ENCODE data around the gene PFAS. TPM values are rescaled to one million over a fixed set of nuclear protein-coding genes. Genes with fewer than 3 reads are reported as not detected.
"Not testable (repeated sequence)": the region's sequence is repeated elsewhere in the genome, so short reads cannot be mapped to it uniquely, and the experiment has no call there.

The PFAS gene
- total RNA-seq, result 22.8 TPM

- DNase-seq (ENCODE audit: low spot score in 2 of 2) (peak; percentile 87 to 90), FAIRE-seq (no peak)
Measured at GRCh38 chr17:8248751-8249607, at the start of gene PFAS. Gene PFAS, plus strand, starts transcription at chr17:8249289. Its CDS starts 4,649 bp downstream, at chr17:8253938.

GRCh38 chr17:8204761-8205555 is 44.1 kb upstream of the PFAS start:
- DNase-seq (ENCODE audit: low spot score in 2 of 2) (no peak), FAIRE-seq (no peak)

DNA sequence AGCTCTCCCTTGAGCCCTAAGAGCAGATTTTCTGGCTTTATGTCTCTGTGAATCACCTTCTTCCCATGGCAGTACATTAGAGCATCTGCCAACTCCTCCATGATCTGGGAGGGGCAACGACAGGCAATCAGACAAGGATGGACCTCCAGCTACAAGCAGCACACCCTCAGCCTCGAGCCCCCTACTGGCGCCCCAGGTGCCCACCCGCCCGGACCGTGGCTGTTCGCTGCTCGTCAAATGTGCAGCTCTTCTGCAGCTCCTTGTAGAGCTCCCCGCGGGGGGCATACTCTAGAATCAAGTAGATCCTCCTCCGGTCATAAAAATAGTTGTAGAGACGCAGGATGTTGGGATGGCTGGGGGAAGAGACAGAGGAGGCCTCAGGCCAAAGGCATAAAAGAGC is 42.6 kb upstream of the PFAS start:
- FAIRE-seq (no peak), DNase-seq (ENCODE audit: low spot score in 2 of 2) (no peak)

DNA sequence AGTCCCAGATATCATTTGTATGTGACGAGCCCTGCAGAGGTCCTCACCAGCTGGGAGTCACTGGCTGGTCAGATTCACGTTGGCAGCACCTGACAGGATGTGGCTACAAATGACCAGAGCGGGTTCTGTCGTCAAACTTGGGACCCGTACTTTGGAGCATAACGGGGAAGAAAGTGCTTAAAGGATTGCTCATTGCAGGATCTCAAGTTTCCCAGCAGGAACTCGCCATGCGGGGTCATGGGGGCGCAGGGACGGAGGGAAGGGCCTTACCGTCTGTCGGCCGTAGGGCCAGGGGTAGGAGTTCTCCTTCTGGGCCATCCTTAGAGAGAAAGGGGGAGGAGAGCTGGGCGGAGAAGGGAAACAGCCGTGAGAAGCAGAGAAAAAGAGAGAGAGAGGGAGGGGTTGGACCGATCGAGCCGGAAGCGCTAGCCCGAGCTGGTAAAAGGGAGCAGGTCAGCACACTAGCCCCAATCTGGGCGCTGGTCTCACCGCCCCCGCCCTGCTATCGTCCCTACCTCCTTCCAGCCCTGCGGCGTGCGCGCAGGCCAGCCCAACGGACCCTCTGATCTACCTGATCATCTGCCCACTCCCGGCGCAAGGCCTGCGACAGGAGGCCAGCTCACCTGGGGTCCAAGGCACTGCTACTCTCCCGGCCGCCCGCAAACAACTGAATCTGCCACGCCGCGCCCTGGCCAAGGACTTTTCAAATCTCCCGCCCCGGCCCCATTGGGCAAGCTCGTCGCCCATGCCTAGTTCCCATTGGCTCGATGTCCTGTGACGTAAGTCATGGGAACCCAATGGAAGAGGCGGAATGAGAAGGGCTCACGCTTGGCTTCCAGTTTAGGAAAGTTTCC is 39.0 kb upstream of the PFAS start, which contains the start of gene AURKB:
TSS of gene AURKB (minus strand) at position 669 of the 854 bp plus-strand sequence. CDS start at position 318, 351 bp downstream.
- DNase-seq (ENCODE audit: low spot score in 2 of 2) (peak; percentile 91 to 99), FAIRE-seq (peak; percentile 61)

- DNase-seq (ENCODE audit: low spot score in 2 of 2) (no peak), FAIRE-seq (no peak)
Measured at GRCh38 chr17:8210761-8211458, 38.2 kb upstream of the PFAS start.

- FAIRE-seq (no peak), DNase-seq (ENCODE audit: low spot score in 2 of 2) (no peak)
Measured at GRCh38 chr17:8212312-8213180, 36.5 kb upstream of the PFAS start.

DNA sequence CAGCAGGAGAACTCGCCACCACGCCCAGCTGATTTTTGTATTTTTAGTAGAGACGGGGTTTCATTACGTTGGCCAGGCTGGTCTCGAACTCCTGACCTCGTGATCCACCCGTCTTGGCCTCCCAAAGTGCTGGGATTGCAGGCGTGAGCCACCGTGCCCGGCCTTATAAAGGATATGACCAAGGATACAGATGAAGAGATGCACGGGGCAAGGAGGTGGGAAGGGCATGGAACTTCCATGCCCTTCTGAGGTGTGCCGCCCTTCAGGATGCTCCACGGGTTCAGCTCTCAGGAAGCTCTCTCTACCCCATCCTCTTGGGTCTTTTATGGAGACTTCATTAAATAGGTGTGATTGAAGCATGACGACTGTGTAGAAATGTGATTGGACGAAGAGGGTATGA is 35.1 kb upstream of the PFAS start:
- not testable (repeated sequence) for FAIRE-seq; DNase-seq (ENCODE audit: low spot score in 2 of 2)

DNA sequence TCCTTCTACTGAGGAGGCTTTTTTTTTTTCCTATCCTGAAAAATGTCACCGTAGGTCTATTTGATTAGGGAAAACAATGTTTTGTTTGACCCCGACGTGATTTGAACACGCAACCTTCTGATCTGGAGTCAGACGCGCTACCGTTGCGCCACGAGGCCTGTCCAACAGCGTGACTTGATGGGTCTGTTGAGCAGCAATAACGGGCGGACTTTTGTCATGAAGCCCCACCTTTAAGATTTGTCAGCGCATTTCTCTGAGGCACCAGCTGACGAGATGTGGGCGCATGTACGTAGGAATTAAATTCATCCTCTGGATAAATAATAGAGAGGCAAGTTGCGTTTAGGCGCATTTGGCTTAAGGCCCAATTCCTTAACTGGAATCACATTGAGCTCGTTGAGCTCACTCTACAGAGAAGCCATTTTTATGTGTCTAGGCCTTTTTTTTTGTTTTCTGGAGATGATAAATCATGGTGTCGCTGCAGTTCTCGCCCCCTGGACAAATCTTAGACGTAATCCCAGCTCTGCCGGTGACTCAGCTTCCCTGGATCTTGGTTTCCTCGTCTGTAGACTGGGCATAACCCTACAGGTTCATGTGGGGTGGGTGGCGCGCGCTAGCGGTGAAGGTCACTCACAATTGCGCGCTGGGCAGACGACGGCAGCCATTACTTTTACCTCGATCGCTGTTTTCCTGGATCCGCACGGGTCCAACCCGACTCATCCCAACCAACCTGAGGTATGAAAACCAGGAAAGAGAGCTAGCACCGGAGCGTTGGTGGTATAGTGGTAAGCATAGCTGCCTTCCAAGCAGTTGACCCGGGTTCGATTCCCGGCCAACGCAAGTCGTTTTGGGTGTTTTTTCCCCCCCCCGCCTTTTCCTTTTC is 28.1 kb upstream of the PFAS start:
- DNase-seq (ENCODE audit: low spot score in 2 of 2) (peak; percentile 56 to 69), FAIRE-seq (no peak)

DNA sequence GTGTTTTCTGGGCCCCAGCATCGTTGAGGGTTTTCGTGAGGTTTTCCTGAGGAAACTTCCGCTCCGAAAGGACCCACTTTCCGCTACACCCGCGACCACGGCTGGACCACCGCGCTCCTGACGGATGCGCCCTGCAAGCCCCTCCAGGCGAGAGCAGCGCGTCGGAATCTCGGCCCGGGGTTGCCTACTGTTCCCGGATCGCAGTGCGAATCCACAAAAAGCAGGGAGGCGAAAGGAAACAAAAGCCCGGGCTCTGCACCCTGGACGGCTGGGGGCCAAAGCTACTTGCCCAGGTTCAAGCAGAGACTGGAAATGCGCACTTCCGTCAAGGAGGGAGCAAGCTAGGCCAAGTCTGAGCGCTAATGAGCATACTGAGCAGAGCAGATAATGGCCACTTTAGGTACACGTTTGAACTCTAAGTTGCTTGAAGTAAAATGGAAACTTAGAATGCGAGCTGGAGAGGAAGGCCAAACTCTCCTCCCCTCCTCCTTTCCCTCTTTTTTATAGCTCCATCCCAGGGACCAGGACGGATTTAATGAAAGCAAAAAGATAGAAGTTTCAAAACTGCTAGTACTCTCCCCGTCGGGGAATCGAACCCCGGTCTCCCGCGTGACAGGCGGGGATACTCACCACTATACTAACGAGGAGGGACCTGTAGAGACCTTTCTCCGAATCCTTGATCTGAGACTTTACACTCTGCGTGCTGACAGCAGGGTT is 27.3 kb upstream of the PFAS start:
- DNase-seq (ENCODE audit: low spot score in 2 of 2) (peak; percentile 55 to 64), FAIRE-seq (no peak)

DNA sequence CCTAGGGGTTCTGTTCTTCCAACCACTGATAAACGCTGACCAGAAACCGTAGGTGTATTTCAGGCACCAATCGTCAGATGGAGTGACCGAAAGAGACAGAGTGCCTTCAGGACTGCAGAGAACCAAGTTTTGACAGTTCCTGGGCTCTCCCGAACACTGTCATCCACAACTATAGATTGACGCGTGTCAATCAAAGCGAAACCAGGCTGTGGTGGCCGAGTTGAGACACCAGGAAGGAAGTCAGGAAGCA is 26.8 kb upstream of the PFAS start:
- DNase-seq (ENCODE audit: low spot score in 2 of 2) (no peak), FAIRE-seq (no peak)

DNA sequence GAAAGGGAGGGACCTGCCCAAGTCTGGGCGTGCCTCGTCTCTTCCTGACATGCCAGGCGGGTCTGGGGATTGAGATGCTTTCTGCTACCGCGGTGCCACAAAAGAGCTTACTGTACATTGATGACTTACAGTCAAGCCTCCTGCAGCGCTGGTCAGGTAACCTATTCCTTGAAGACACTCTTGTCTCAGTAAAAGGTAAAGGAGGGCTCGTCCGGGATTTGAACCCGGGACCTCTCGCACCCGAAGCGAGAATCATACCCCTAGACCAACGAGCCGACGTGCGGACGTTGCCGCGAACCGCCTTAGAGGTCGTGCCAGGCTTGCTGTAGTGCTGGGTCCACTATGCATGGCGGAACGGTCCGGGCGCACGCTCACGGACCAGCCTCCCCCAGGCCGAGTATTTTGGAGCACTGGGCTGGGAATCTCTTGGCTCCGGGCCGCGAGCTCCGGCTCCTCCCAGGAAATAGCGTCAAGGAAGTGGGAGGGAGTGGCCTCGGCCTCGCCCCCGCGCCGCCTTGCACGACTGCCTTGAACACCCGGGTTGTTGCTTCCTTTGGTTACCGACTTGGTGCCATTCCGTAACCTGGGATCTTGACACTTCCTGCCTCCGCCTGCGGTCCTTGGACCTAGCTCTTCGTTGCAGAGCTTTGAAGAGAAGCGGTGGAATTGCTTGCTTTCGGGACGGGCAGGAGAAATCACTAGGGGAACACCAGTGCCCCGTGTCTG is 26.3 kb upstream of the PFAS start:
- DNase-seq (ENCODE audit: low spot score in 2 of 2), result peak; percentile 66 to 74
- no peak for FAIRE-seq

DNA sequence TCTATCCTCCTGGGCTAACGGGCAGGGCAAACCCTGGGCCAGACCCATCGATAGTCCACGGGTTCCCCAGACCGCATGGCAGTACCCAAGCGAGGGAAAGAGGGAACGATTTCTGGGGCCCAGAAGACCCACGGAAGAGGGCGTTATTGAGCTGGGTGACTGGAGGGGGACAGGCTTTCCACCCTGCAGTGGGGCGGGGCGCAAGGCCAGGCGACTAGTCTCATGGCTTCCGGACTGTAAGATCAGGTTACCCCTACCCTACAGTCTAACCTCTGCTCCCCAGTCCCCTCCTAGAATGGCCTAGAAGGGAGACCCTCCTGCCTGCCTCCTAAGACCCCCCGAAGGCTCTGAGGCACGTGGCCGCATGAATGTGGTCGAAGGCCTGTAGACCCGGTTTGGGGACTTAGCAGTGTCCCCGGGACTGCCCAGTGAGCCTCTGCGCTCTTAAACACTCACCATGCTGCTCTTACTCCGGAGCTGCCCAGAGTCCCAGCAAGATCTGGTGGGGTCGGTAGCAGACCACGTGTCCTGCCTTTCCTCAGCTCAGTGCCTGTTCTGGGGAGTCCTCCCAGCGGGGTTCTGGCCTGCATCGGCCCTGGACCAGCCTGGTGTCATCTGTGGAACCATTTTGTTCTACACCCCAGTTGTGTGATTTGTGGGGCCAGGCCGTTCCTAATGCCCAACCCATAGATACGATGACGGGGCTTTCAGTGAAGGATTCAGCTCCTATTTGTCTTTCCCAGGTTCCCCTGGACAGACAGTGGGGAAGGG is 25.5 kb upstream of the PFAS start:
- FAIRE-seq (no peak), DNase-seq (ENCODE audit: low spot score in 2 of 2) (no peak)

GRCh38 chr17:8224891-8225812 is 23.9 kb upstream of the PFAS start:
- no peak for FAIRE-seq
- DNase-seq (ENCODE audit: low spot score in 2 of 2), result no peak

DNA sequence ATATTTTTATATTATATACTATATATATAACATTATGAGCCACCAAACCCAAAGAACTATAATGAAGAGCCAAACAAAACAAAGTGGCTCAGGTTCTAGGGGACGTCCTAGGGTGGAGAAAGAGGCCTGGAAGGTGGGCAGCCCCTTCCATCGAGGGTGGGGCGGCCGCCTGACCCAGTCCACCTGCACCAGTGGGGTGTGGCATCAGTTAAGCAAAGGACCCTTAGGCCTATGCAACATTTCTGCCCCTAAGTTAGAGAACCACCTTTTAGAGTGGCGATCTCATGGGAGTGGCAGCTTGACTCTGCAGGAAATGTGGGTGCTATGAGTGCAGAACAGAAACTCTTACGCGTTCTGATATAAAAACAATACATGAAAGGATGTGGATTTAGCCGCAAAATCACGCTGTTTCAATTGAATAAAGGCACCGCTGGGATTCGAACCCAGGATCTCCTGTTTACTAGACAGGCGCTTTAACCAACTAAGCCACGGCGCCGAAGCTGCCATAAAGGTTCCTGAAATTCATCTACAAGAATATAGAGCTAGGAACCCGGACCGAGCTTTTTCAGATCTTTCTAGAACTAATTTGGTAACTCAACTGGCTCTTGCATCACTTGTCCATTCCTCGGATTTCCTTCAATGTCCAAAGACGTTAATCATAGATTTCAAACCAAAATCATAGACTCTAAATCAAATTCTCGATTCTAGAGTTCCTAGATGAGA is 23.1 kb upstream of the PFAS start:
- no peak for FAIRE-seq
- no peak for DNase-seq (ENCODE audit: low spot score in 2 of 2)
